SK-N-SH (cell line): ENCODE measurements around the gene CEP89. TPM values are rescaled to one million over a fixed set of nuclear protein-coding genes. Genes with fewer than 3 reads are reported as not detected.

Experiments used
- CTCF ChIA-PET: fragments of 300-600, 350-600 bp; formaldehyde crosslinking; extraction: SDS; loops from one replicate; lab custom pipeline; 2021; lab: Yijun Ruan, JAX
- POLR2A ChIA-PET: fragments of 350-600 bp; sonication (Branson Sonifier 250); formaldehyde crosslinking; extraction: SDS; loops from one replicate; lab custom pipeline; 2020; ENCODE audit warnings: antibody characterized with exemption, inconsistent platforms; lab: Yijun Ruan, JAX
- DNase-seq: peaks from one replicate; pipeline ENCODE4 v3.0.0; 2012
- H2AFZ ChIP-seq: fragments of 200-600 bp; sonication (generic); 2 replicates; pipeline ENCODE4 v1.8.1; 2016; ENCODE audit warnings: antibody characterized with exemption, mild to moderate bottlenecking, low read depth
- H3F3A ChIP-seq: fragments of 200-600 bp; sonication (generic); replicated peaks from 2 replicates; pipeline ENCODE3; 2016; ENCODE audit warnings: antibody characterized with exemption, mild to moderate bottlenecking; ENCODE audit not compliant: insufficient read depth
- H3K27ac ChIP-seq, 2 experiments: fragments of 200-500 bp in 1 of 2; fragments of 200-600 bp in 1 of 2; sonication (Bioruptor generic) in 1 of 2; sonication (generic), shearing (Covaris generic) in 1 of 2; 2 replicates each; pipeline versions ENCODE4 v1.5.1 to v1.6.1; 2014 to 2016; ENCODE audit warnings: low read depth in 2 of 2, inconsistent platforms in 1 of 2, low read length in 1 of 2, mild to moderate bottlenecking in 1 of 2, mixed read lengths in 1 of 2
- H3K27me3 ChIP-seq: fragments of 200-600 bp; sonication (generic), shearing (Covaris generic); 2 replicates; pipeline ENCODE4 v1.6.1; 2016; ENCODE audit warnings: mixed run types; ENCODE audit not compliant: insufficient read depth
- H3K36me3 ChIP-seq, 2 experiments: fragments of 200-500 bp in 1 of 2; fragments of 200-600 bp in 1 of 2; sonication (Bioruptor generic) in 1 of 2; sonication (generic) in 1 of 2; replicated peaks in 1 of 2; 2 replicates each; pipeline versions ENCODE3 to v1.5.1; 2014 to 2016; ENCODE audit warnings: low read length in 1 of 2, mild to moderate bottlenecking in 1 of 2; ENCODE audit not compliant: insufficient read depth in 2 of 2, control insufficient read depth in 1 of 2
- H3K4me1 ChIP-seq, 2 experiments: fragments of 200-500 bp in 1 of 2; fragments of 200-600 bp in 1 of 2; sonication (Bioruptor generic) in 1 of 2; sonication (generic), shearing (Covaris generic) in 1 of 2; 2 replicates each; pipeline versions ENCODE4 v1.5.1 to v1.6.1; 2014 to 2016; ENCODE audit warnings: low read depth in 1 of 2, low read length in 1 of 2, mixed run types in 1 of 2; ENCODE audit not compliant: insufficient read depth in 2 of 2, control insufficient read depth in 1 of 2
- H3K4me2 ChIP-seq: fragments of 200-600 bp; sonication (generic), shearing (Covaris generic); 2 replicates; pipeline ENCODE4 v1.6.1; 2017; ENCODE audit warnings: mixed run types
- H3K4me3 ChIP-seq, 2 experiments: fragments of 200-500 bp in 1 of 2; fragments of 200-600 bp in 1 of 2; sonication (Bioruptor generic) in 1 of 2; sonication (generic), shearing (Covaris generic) in 1 of 2; 2 replicates each; pipeline versions ENCODE4 v1.5.1 to v1.8.1; 2014 to 2016; ENCODE audit warnings: low read depth in 2 of 2, inconsistent platforms in 1 of 2, low read length in 1 of 2, mild to moderate bottlenecking in 1 of 2, mixed read lengths in 1 of 2, moderate library complexity in 1 of 2
- H3K79me2 ChIP-seq: fragments of 200-600 bp; sonication (generic); 2 replicates; pipeline ENCODE4 v1.8.1; 2017; ENCODE audit warnings: mild to moderate bottlenecking; ENCODE audit not compliant: insufficient read depth
- H3K9ac ChIP-seq: fragments of 200-600 bp; sonication (generic); 2 replicates; pipeline ENCODE4 v1.6.1; 2017; ENCODE audit warnings: mixed run types
- H3K9me2 ChIP-seq: fragments of 200-600 bp; sonication (generic); 2 replicates; pipeline ENCODE4 v1.6.1; 2017; ENCODE audit warnings: mixed run types
- H3K9me3 ChIP-seq: fragments of 200-600 bp; sonication (generic); 2 replicates; pipeline ENCODE4 v1.6.1; 2017; ENCODE audit warnings: mixed run types, mild to moderate bottlenecking, moderate library complexity
- H4K20me1 ChIP-seq: fragments of 200-600 bp; sonication (generic); 2 replicates; pipeline ENCODE4 v1.6.1; 2017; ENCODE audit warnings: mild to moderate bottlenecking, mixed run types; ENCODE audit not compliant: insufficient read depth
- CHD2 ChIP-seq: fragments of 150-350 bp; IDR thresholded peaks from 2 replicates; pipeline ENCODE4 v1.6.1; 2018; ENCODE audit warnings: low read length; ENCODE audit not compliant: partially characterized antibody
- ELF1 ChIP-seq: IDR thresholded peaks from 2 replicates; pipeline ENCODE4 v1.4.0; 2012
- FOSL2 ChIP-seq: IDR thresholded peaks from 2 replicates; pipeline ENCODE4 v1.4.0; 2012; ENCODE audit warnings: low read depth, mild to moderate bottlenecking, moderate library complexity, borderline replicate concordance
- FOXJ3 ChIP-seq: sonication (generic); formaldehyde crosslinking; IDR thresholded peaks from 2 replicates; pipeline ENCODE4 v1.5.1; 2020; ENCODE audit warnings: mild to moderate bottlenecking, missing genetic modification reagents
- FOXM1 ChIP-seq: IDR thresholded peaks from 2 replicates; pipeline ENCODE4 v1.4.0; 2012; ENCODE audit warnings: low read depth, mild to moderate bottlenecking
- GATA2 ChIP-seq: sonication (generic); formaldehyde crosslinking; IDR thresholded peaks from 2 replicates; pipeline ENCODE4 v1.5.0; 2020; ENCODE audit warnings: mild to moderate bottlenecking, missing genetic modification reagents
- MEF2A ChIP-seq: IDR thresholded peaks from 2 replicates; pipeline ENCODE4 v1.4.0; 2012; ENCODE audit warnings: low read depth, borderline replicate concordance
- MXI1 ChIP-seq: IDR thresholded peaks from 2 replicates; pipeline ENCODE4 v1.6.1; 2012; ENCODE audit warnings: mild to moderate bottlenecking, low read depth, low read length, improper control_type of control experiment
- NFIC ChIP-seq: IDR thresholded peaks from 2 replicates; pipeline ENCODE4 v1.4.0; 2012; ENCODE audit warnings: borderline replicate concordance
- POLR2AphosphoS5 ChIP-seq: IDR thresholded peaks from 2 replicates; pipeline ENCODE4 v1.6.1; 2012; ENCODE audit warnings: low read depth, low read length
- RCOR1 ChIP-seq: fragments of 150-350 bp; IDR thresholded peaks from 2 replicates; pipeline ENCODE4 v1.6.1; 2017; ENCODE audit warnings: antibody characterized with exemption, low read length
- RXRA ChIP-seq: IDR thresholded peaks from 2 replicates; pipeline ENCODE4 v1.4.0; 2012; ENCODE audit warnings: low read depth, mild to moderate bottlenecking, borderline replicate concordance
- SMC3 ChIP-seq: IDR thresholded peaks from 2 replicates; pipeline ENCODE4 v1.6.1; 2012; ENCODE audit warnings: low read depth, low read length, improper control_type of control experiment
- TCF12 ChIP-seq: IDR thresholded peaks from 2 replicates; pipeline ENCODE4 v1.4.0; 2012
- WGBS: methylation state at CpG from one replicate; pipeline ENCODE4 v1.1.6; 2017; ENCODE audit warnings: low lambda C conversion rate; 5-methylcytosine and 5-hydroxymethylcytosine counted together
- polyA plus RNA-seq, 3 experiments: library from polyadenylated mRNA; depleted of rRNA; stranded (reverse); fragments of >200 nt; gene quantifications; 2 replicates each; pipeline ENCODE4 v1.2.3, GENCODE V29; 2012
- TF ChIP-seq, protein P1 (sequence below): fragments of 200-600 bp; sonication (generic); IDR thresholded peaks from 2 replicates; pipeline ENCODE4 v1.6.1; 2017; ENCODE audit warnings: antibody characterized with exemption, mild to moderate bottlenecking, moderate library complexity
- TF ChIP-seq, protein P2 (sequence below): IDR thresholded peaks from 2 replicates; pipeline ENCODE4 v1.6.1; 2012; ENCODE audit warnings: mild to moderate bottlenecking, low read depth, low read length, moderate library complexity

CEP89 gene
- polyA plus RNA-seq, 1 of the 3 experiments (the other 2 are of a cell fraction), result 16.4 TPM

DNA sequence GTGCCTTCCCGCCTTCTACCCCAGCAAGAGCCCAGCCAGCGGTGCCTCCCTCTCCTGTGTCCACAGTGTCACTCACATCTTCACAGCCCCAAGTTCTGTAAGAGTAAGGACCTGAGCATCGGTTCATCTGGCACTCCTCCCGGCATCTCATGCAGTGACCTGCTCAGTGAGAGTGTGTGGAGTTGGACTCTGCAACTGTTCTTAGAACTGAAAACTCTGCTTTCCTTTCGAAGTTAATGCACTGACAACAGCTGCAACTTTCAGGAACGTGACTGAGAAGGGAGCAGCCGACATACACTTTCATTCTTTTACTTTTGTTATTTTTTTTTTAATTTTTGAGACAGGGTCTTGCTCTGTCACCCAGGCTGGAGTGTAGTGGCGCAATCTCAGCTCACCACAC, 41.2 kb downstream of the CEP89 start (continued):
- TF ChIP-seq RCOR1 (no peak), FOXM1 (no peak), CHD2 (no peak), SMC3 (no peak), RXRA (no peak), MEF2A (no peak), FOSL2 (no peak), FOXJ3 (CRISPR knock-in tag) (no peak), MXI1 (no peak)
- TF ChIP-seq, all 33 proteins: peak for 0

DNA sequence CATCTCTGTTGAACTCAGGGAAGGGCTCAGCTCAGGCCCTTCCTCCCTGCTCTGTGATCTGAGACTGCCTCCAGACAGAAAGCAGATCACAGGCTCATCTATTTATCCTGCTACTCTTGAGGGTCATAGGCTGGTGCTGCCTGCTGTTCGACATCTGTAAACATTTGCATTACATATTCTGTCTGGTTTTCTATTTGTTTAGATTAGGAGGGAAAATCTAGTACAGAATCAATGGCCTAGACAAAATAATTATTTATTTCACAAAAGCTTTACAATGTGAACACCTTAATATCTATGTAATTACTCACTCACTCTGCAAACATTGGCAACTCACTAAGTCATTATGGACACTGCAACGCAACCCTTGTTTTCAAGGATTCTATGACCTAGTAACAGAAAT, 43.0 kb downstream of the CEP89 start:
- Histone ChIP-seq H2AFZ (no peak overlapping the region), H3K9ac (no peak overlapping the region), H3K9me2 (no peaks in the 10 kb centered on the region), H3K79me2 (no peaks in the 10 kb centered on the region), H4K20me1 (no peaks in the 10 kb centered on the region), H3K4me1 (no peaks in the 10 kb centered on the region), H3F3A (peaks cover 2% of the 10 kb centered on the region), H3K9me3 (no peaks in the 10 kb centered on the region), H3K4me3 (no peak overlapping the region), H3K4me2 (no peak overlapping the region), H3K27me3 (no peaks in the 10 kb centered on the region), H3K27ac (no peak overlapping the region), H3K36me3 (peaks cover 18 to 36% of the 10 kb centered on the region in 2 experiments)
- TF ChIP-seq TCF12 (no peak), POLR2AphosphoS5 (no peak), SMC3 (no peak), NFIC (no peak), MEF2A (no peak)
- POLR2A ChIA-PET, result no interaction called here
- 75% methylated on average over 2 of the region's 2 CpGs for WGBS
- CTCF ChIA-PET, result interaction anchor here (0.6 to 0.8 kb wide), 2 partner anchors 14 to 123 kb away, joined by 3 to 4 read pairs; no protein-coding TSS in a partner anchor
- no peak for DNase-seq

DNA sequence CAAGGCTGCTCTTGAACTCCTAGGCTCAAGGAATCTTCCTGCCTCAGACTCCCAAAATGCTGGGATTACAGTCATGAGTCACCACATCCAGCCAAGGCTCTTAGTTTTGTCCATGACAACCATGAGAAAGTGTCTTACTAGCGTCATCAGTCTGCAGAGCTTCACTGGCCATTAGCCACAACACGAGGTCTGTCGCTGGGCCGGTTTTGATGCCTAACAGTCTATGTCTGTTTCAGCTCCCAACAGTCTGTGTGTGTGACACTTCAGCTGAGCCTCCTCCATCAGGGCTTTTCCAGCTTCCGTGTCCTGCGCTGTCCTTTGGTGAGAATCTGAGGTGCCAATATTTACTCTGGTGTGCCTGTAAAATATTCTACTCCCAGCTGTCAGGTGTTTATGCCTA, 47.6 kb downstream of the CEP89 start:
- Histone ChIP-seq H3K4me2 (no peak overlapping the region), H3K4me1 (no peaks in the 10 kb centered on the region), H3K36me3 (peaks cover 31 to 37% of the 10 kb centered on the region in 2 experiments), H2AFZ (no peak overlapping the region), H3K9me2 (no peaks in the 10 kb centered on the region), H3K27ac (no peak overlapping the region), H3F3A (peaks cover 2% of the 10 kb centered on the region), H3K79me2 (no peaks in the 10 kb centered on the region), H4K20me1 (no peaks in the 10 kb centered on the region), H3K27me3 (no peaks in the 10 kb centered on the region), H3K4me3 (no peak overlapping the region), H3K9ac (no peak overlapping the region), H3K9me3 (no peaks in the 10 kb centered on the region)
- CTCF ChIA-PET, result interaction anchor here (1.2 to 1.6 kb wide), 2 partner anchors 9 to 13 kb away, joined by 3 to 4 read pairs; no protein-coding TSS in a partner anchor
- POLR2A ChIA-PET, result no interaction called here
- 93% methylated on average over 6 of the region's 6 CpGs for WGBS
- DNase-seq, result no peak
- TF ChIP-seq ELF1 (no peak), GATA2 (CRISPR knock-in tag) (no peak), POLR2AphosphoS5 (no peak), CHD2 (no peak)
- TF ChIP-seq, protein P1, sequence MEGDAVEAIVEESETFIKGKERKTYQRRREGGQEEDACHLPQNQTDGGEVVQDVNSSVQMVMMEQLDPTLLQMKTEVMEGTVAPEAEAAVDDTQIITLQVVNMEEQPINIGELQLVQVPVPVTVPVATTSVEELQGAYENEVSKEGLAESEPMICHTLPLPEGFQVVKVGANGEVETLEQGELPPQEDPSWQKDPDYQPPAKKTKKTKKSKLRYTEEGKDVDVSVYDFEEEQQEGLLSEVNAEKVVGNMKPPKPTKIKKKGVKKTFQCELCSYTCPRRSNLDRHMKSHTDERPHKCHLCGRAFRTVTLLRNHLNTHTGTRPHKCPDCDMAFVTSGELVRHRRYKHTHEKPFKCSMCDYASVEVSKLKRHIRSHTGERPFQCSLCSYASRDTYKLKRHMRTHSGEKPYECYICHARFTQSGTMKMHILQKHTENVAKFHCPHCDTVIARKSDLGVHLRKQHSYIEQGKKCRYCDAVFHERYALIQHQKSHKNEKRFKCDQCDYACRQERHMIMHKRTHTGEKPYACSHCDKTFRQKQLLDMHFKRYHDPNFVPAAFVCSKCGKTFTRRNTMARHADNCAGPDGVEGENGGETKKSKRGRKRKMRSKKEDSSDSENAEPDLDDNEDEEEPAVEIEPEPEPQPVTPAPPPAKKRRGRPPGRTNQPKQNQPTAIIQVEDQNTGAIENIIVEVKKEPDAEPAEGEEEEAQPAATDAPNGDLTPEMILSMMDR, result no peak
- TF ChIP-seq, protein P2, sequence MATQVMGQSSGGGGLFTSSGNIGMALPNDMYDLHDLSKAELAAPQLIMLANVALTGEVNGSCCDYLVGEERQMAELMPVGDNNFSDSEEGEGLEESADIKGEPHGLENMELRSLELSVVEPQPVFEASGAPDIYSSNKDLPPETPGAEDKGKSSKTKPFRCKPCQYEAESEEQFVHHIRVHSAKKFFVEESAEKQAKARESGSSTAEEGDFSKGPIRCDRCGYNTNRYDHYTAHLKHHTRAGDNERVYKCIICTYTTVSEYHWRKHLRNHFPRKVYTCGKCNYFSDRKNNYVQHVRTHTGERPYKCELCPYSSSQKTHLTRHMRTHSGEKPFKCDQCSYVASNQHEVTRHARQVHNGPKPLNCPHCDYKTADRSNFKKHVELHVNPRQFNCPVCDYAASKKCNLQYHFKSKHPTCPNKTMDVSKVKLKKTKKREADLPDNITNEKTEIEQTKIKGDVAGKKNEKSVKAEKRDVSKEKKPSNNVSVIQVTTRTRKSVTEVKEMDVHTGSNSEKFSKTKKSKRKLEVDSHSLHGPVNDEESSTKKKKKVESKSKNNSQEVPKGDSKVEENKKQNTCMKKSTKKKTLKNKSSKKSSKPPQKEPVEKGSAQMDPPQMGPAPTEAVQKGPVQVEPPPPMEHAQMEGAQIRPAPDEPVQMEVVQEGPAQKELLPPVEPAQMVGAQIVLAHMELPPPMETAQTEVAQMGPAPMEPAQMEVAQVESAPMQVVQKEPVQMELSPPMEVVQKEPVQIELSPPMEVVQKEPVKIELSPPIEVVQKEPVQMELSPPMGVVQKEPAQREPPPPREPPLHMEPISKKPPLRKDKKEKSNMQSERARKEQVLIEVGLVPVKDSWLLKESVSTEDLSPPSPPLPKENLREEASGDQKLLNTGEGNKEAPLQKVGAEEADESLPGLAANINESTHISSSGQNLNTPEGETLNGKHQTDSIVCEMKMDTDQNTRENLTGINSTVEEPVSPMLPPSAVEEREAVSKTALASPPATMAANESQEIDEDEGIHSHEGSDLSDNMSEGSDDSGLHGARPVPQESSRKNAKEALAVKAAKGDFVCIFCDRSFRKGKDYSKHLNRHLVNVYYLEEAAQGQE, result no peak
